Choroid plexus epithelial cell (primary cell): ENCODE measurements around the gene ZNF331.

Source experiments
- DNase-seq: peaks from one replicate; pipeline ENCODE4 v3.0.0-alpha.2; 2010; ENCODE audit warnings: low read depth
- H3K4me3 ChIP-seq: 2 replicates; pipeline ENCODE4 v1.5.1; 2011; ENCODE audit warnings: low read depth, mild to moderate bottlenecking, control low read depth, low read length, moderate library complexity
- CTCF ChIP-seq: conservative IDR thresholded peaks from 2 replicates; pipeline ENCODE4 v1.5.1; 2011; ENCODE audit warnings: low read depth, mild to moderate bottlenecking, control low read depth, inconsistent platforms, low read length, moderate library complexity

The ZNF331 gene

GRCh38 chr19:53540091-53540490 lies 2.1 kb downstream of the ZNF331 start:
- no peak for TF ChIP-seq CTCF
- H3K4me3 ChIP-seq = no peak overlapping the region

GRCh38 chr19:53541971-53542370 lies 4.0 kb downstream of the ZNF331 start:
- DNase-seq = no peak
- TF ChIP-seq CTCF = no peak
- H3K4me3 ChIP-seq = no peak overlapping the region

More at GRCh38 chr19:53540091-53540490, 2.1 kb downstream of the ZNF331 start:
- DNase-seq = no peak

- DNase-seq = no peak
- H3K4me3 ChIP-seq = no peak overlapping the region
- no peak for TF ChIP-seq CTCF
Measured at GRCh38 chr19:53545271-53546065, 7.5 kb downstream of the ZNF331 start.

- DNase-seq = no peak
- H3K4me3 ChIP-seq = no peak overlapping the region
- no peak for TF ChIP-seq CTCF
Measured at GRCh38 chr19:53546758-53547513, 9.0 kb downstream of the ZNF331 start.

GRCh38 chr19:53549340-53549739 lies 11.4 kb downstream of the ZNF331 start:
- no peak overlapping the region for H3K4me3 ChIP-seq
- DNase-seq = peak; percentile 94
- TF ChIP-seq CTCF = no peak

GRCh38 chr19:53552001-53552721 lies 14.2 kb downstream of the ZNF331 start:
- TF ChIP-seq CTCF = no peak
- no peak for DNase-seq
- H3K4me3 ChIP-seq = no peak overlapping the region
